Transverse colon (tissue), 4 donors: Measurements from ENCODE around the gene BEST2. TPM values are rescaled to one million over a fixed set of nuclear protein-coding genes. Genes with fewer than 3 reads are reported as not detected.

Experiments
- DNase-seq: peaks from one replicate; pipeline ENCODE4 v3.0.0-alpha.2; 2019
- H3K27ac ChIP-seq, 4 donors: fragments of 200-600 bp; sonication (generic); 2 replicates each; pipeline ENCODE4 v1.5.1; 2016 to 2018; ENCODE audit warnings: inconsistent platforms in 4 of 4
- H3K27me3 ChIP-seq: fragments of 200-600 bp; sonication (generic); 2 replicates; pipeline ENCODE4 v1.5.1; 2017; ENCODE audit warnings: inconsistent platforms
- H3K36me3 ChIP-seq, 4 donors: fragments of 200-600 bp; sonication (generic); 2 replicates each; pipeline ENCODE4 v1.5.1; 2017 to 2019; ENCODE audit warnings: inconsistent platforms in 4 of 4
- H3K4me1 ChIP-seq, 4 donors: fragments of 200-600 bp; sonication (generic); 2 replicates each; pipeline ENCODE4 v1.5.1; 2017 to 2020; ENCODE audit warnings: inconsistent platforms in 4 of 4
- H3K4me3 ChIP-seq, 4 donors: fragments of 200-600 bp; sonication (generic); 1 replicate in 1 of 4; 2 replicates in 3 of 4; pipeline versions ENCODE4 v1.5.1 to v1.6.1; 2017 to 2019; ENCODE audit warnings: inconsistent platforms in 4 of 4
- H3K9me3 ChIP-seq, 2 donors: fragments of 200-600 bp; sonication (generic); 2 replicates each; pipeline ENCODE4 v1.5.1; 2017 to 2019; ENCODE audit warnings: inconsistent platforms in 2 of 2
- EP300 ChIP-seq: sonication (generic); formaldehyde crosslinking; IDR thresholded peaks from one replicate; pipeline ENCODE4 v1.6.1; 2017; ENCODE audit warnings: antibody characterized with exemption, low read depth
- POLR2A ChIP-seq: fragments of 450-650 bp; IDR thresholded peaks from one replicate; pipeline ENCODE4 v1.6.1; 2016; ENCODE audit warnings: antibody characterized with exemption, mild to moderate bottlenecking, moderate library complexity
- POLR2AphosphoS5 ChIP-seq, 3 donors: sonication (generic); formaldehyde crosslinking; IDR thresholded peaks; one replicate each; pipeline ENCODE4 v1.6.1; 2016; ENCODE audit warnings: antibody characterized with exemption in 3 of 3
- WGBS, 2 donors: methylation state at CpG; one replicate each; pipeline ENCODE4 v1.1.5; 2018; ENCODE audit warnings: low coverage in 1 of 2; 5-methylcytosine and 5-hydroxymethylcytosine counted together
- in situ Hi-C, 4 donors: fragments of 200-750 bp; cut with MboI; loops; one replicate each; pipeline versions ENCODE4 v1.15.0 to v1.15.1; 2017; ENCODE audit warnings: low sequenced_read_pairs in 3 of 4, low pct_ligation_motif_present in 1 of 4, low pct_unique_long_range_greater_than_20kb in 1 of 4
- intact Hi-C: fragments of 100-400 bp; cut with DNase I; formaldehyde crosslinking; loops from one replicate; pipeline ENCODE4 v1.15.1; 2023; ENCODE audit warnings: low total_unique reads
- total RNA-seq, 4 donors: library from RNA; depleted of rRNA; stranded (reverse); fragments of >200 nt; gene quantifications; one replicate each; pipeline ENCODE4 v1.1.0, GENCODE V29; 2016
- TF ChIP-seq, protein P1 (sequence below), 5 experiments: fragments of 200-600 bp in 3 of 5; fragments of 450-650 bp in 2 of 5; sonication (generic) in 3 of 5; IDR thresholded peaks; 1 replicate in 2 of 5; 2 replicates in 3 of 5; pipeline ENCODE4 v1.5.1; 2016 to 2017; ENCODE audit warnings: antibody characterized with exemption in 5 of 5, inconsistent platforms in 3 of 5, mild to moderate bottlenecking in 2 of 5, moderate library complexity in 1 of 5

The BEST2 gene
- total RNA-seq, 4 donors from 2014 or later = 121 to 325 (median 141) TPM

GRCh38 chr19:12766051-12766521 is 14.5 kb downstream of the BEST2 start:
- TF ChIP-seq EP300 (no peak), POLR2A (peak; percentile 19), POLR2AphosphoS5 (IDR thresholded peaks at IDR 0.05) (peak in 2 of 3 donors; percentile 16 to 53)
- TF ChIP-seq, protein P1, sequence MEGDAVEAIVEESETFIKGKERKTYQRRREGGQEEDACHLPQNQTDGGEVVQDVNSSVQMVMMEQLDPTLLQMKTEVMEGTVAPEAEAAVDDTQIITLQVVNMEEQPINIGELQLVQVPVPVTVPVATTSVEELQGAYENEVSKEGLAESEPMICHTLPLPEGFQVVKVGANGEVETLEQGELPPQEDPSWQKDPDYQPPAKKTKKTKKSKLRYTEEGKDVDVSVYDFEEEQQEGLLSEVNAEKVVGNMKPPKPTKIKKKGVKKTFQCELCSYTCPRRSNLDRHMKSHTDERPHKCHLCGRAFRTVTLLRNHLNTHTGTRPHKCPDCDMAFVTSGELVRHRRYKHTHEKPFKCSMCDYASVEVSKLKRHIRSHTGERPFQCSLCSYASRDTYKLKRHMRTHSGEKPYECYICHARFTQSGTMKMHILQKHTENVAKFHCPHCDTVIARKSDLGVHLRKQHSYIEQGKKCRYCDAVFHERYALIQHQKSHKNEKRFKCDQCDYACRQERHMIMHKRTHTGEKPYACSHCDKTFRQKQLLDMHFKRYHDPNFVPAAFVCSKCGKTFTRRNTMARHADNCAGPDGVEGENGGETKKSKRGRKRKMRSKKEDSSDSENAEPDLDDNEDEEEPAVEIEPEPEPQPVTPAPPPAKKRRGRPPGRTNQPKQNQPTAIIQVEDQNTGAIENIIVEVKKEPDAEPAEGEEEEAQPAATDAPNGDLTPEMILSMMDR (IDR thresholded peaks at IDR 0.05) = peak; percentile 74 to 96 (median 77)
- H3K27me3 ChIP-seq = no peaks in the 10 kb centered on the region
- intact Hi-C loops = loop anchor here (5.0 kb wide), 2 partner anchors 36 to 76 kb away; partner anchors contain the start of genes PRDX2 and THSD8
- DNase-seq = peak; percentile 93
- H3K36me3 ChIP-seq = peaks cover 0 to 7% (median 0%) of the 10 kb centered on the region in 4 donors
- peaks cover 0 to 15% (median 4%) of the 10 kb centered on the region in 4 donors for H3K4me1 ChIP-seq
- in situ Hi-C loops = loop anchor here in 2 of 4 donors (10.0 kb wide), 1 partner anchor 79 kb away; no protein-coding TSS in a partner anchor
- H3K27ac ChIP-seq = peak overlapping the region; percentile 39 to 88 (median 80)
- WGBS, 2 donors = 4 to 28% methylated on average over 7 to 30 of the region's 30 CpGs
- no peaks in the 10 kb centered on the region for H3K9me3 ChIP-seq
- H3K4me3 ChIP-seq = peak overlapping the region in 3 of 4 donors; percentile 21 to 41 (median 38)

DNA sequence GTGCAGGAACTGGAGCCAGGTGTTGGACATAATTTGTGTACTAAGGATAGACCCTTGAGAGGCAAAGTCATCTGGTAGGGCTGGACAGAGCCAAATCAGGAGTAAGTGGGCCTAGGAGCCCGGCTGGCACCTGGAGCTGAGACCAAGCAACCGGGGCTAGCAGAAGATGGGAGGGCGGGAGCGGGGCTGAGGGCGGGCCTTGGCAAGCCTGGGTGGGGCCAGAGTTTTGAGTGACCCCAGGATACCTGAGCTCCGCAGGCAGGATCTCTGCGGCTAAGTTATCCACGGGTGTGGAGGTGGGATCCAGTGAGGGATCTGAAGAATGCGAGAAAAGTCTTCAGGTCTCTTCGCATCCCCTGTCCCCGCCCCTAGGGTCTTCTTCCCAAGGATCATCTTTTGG is 15.6 kb downstream of the BEST2 start:
- Histone ChIP-seq H3K9me3 (no peaks in the 10 kb centered on the region), H3K4me1 (peaks cover 0 to 15% (median 4%) of the 10 kb centered on the region in 4 donors), H3K36me3 (peaks cover 0 to 7% (median 0%) of the 10 kb centered on the region in 4 donors), H3K4me3 (no peak overlapping the region), H3K27me3 (no peaks in the 10 kb centered on the region), H3K27ac (no peak overlapping the region)
- intact Hi-C loops = loop anchor here (5.0 kb wide), 2 partner anchors 35 to 75 kb away; partner anchors contain the start of genes PRDX2 and THSD8
- 94 to 100% methylated on average over 1 to 11 of the region's 11 CpGs for WGBS, 2 donors
- DNase-seq = no peak
- in situ Hi-C loops = loop anchor here in 2 of 4 donors (10.0 kb wide), 1 partner anchor 78 kb away; no protein-coding TSS in a partner anchor
- TF ChIP-seq, protein P1 (IDR thresholded peaks at IDR 0.05) = no peak
- TF ChIP-seq POLR2A = no peak
- no peak for TF ChIP-seq POLR2AphosphoS5 (IDR thresholded peaks at IDR 0.05)
- TF ChIP-seq EP300 = no peak

GRCh38 chr19:12767666-12768065 is 16.1 kb downstream of the BEST2 start:
- no peaks in the 10 kb centered on the region for H3K9me3 ChIP-seq
- in situ Hi-C loops (loop anchor here in 2 of 4 donors (10.0 kb wide), 1 partner anchor 77 kb away; no protein-coding TSS in a partner anchor), intact Hi-C loops (loop anchor here (5.0 kb wide), 2 partner anchors 35 to 75 kb away; partner anchors contain the start of genes PRDX2 and THSD8)
- no peaks in the 10 kb centered on the region for H3K27me3 ChIP-seq
- peaks cover 0 to 5% (median 0%) of the 10 kb centered on the region in 4 donors for H3K36me3 ChIP-seq
- TF ChIP-seq EP300 (no peak), POLR2AphosphoS5 (IDR thresholded peaks at IDR 0.05) (no peak), POLR2A (no peak)
- TF ChIP-seq, protein P1 (IDR thresholded peaks at IDR 0.05) = no peak
- H3K27ac ChIP-seq = no peak overlapping the region
- WGBS, 2 donors = 98% methylated on average over 13 of the region's 15 CpGs; no CpG with 5 or more reads in 1 of the 2 donors
- no peak for DNase-seq
- H3K4me1 ChIP-seq = peaks cover 0 to 15% (median 4%) of the 10 kb centered on the region in 4 donors
- no peak overlapping the region for H3K4me3 ChIP-seq

DNA sequence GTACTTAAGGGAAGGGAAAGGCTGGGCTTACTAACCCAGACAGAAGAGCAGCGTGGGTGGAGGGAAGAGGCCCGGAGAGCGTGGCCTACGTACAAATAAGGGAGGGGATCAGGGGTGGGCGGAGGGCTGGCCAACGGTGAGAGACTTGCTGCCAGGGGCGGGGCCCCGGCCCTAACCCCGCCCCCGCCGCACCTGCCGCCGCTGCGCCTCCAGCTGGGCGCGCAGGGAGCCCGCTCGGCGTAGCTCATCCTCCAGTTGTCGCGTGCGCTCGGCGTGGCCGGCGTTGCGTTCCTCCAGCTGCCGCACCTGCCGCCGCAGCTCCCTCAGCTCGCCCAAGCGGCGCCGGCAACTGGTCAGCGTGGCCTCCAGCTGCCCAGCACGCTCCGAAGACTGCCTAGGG is 18.1 kb downstream of the BEST2 start:
- no peak overlapping the region for H3K4me3 ChIP-seq
- no peaks in the 10 kb centered on the region for H3K27me3 ChIP-seq
- TF ChIP-seq POLR2AphosphoS5 (IDR thresholded peaks at IDR 0.05) = peak in 1 of 3 donors; percentile 30
- no peak for TF ChIP-seq POLR2A
- no peak for TF ChIP-seq EP300
- H3K4me1 ChIP-seq = peaks cover 3 to 19% (median 11%) of the 10 kb centered on the region in 4 donors
- in situ Hi-C loops (loop anchor here in 2 of 4 donors (10.0 kb wide), 1 partner anchor 75 kb away; no protein-coding TSS in a partner anchor), intact Hi-C loops (loop anchor here (5.0 kb wide), 2 partner anchors 33 to 73 kb away; partner anchors contain the start of genes PRDX2 and THSD8)
- H3K27ac ChIP-seq = peak overlapping the region in 1 of 4 donors; percentile 52
- H3K36me3 ChIP-seq = no peaks in the 10 kb centered on the region
- H3K9me3 ChIP-seq = no peaks in the 10 kb centered on the region
- WGBS, 2 donors = 37 to 45% methylated on average over 6 to 29 of the region's 37 CpGs
- peak; percentile 66 for DNase-seq
